IMR-90 (cell line): Measurements from ENCODE around the gene IP6K3. TPM values are rescaled to one million over a fixed set of nuclear protein-coding genes. Genes with fewer than 3 reads are reported as not detected.

Experiments
- microRNA-seq, 2 experiments: library from miRNA; stranded (forward) in 1 of 2; unstranded in 1 of 2; fragments of 10-50 nt in 1 of 2; fragments of <30 nt in 1 of 2; gene quantifications in 1 of 2; microRNA quantifications in 1 of 2; one replicate each; pipeline versions ENCODE3 to v1.1.0; 2013 to 2020; ENCODE audit not compliant: insufficient read depth in 1 of 2, insufficient read length in 1 of 2, unreplicated experiment in 1 of 2
- polyA plus RNA-seq, 3 experiments: library from polyadenylated mRNA; depleted of rRNA; stranded (reverse); fragments of >200 nt; gene quantifications; 2 replicates each; pipeline ENCODE4 v1.2.3, GENCODE V29; 2012; ENCODE audit warnings: low replicate concordance in 1 of 3
- small RNA-seq, 5 experiments: library from RNA; depleted of rRNA; stranded (forward); fragments of <200 nt; gene quantifications; one replicate each; pipeline ENCODE3, GENCODE V24; 2012
- total RNA-seq: library from RNA; depleted of rRNA; stranded (reverse); fragments of >200 nt; gene quantifications from 2 replicates; pipeline ENCODE4 v1.2.3, GENCODE V29; 2012; rRNA removed

Gene IP6K3
- total and polyA plus RNA-seq, 2 of the 4 experiments (the other 2 are of a cell fraction), result 0.18 to 0.51 TPM

Small RNA genes within 50 kb of the gene (microRNA-seq; reads per million reads assigned to microRNA genes)
- 0 to 0.37 reads per million in 2 experiments for gene MIR3934

Small RNA genes within 50 kb of the gene (small RNA-seq; reads per million reads assigned to genes)
- 0 reads per million in 5 experiments for gene MIR3934

Other genes starting within 250 kb of the IP6K3 start
- 12.0 and 12.5 TPM in 2 replicates for gene BAK1, start 166.6 kb downstream of the IP6K3 start, total RNA-seq
- gene BAK1, start 166.6 kb downstream of the IP6K3 start, polyA plus RNA-seq (2012; rRNA removed), result 18.2 and 19.0 TPM in 2 replicates
- gene ITPR3, start 125.6 kb downstream of the IP6K3 start, total RNA-seq, result 1.6 and 1.7 TPM in 2 replicates
- gene ITPR3, start 125.6 kb downstream of the IP6K3 start, polyA plus RNA-seq (2012; rRNA removed), result 3.7 and 4.1 TPM in 2 replicates
- gene UQCC2, start 35.2 kb downstream of the IP6K3 start, total RNA-seq, result 13.8 and 23.1 TPM in 2 replicates
- gene UQCC2, start 35.2 kb downstream of the IP6K3 start, polyA plus RNA-seq (2012; rRNA removed), result 34.5 and 44.5 TPM in 2 replicates
- 24.4 and 26.5 TPM in 2 replicates for gene LEMD2, start 42.2 kb upstream of the IP6K3 start, total RNA-seq
- gene LEMD2, start 42.2 kb upstream of the IP6K3 start, polyA plus RNA-seq (2012; rRNA removed), result 37.8 and 43.6 TPM in 2 replicates
- gene MLN, start 57.1 kb upstream of the IP6K3 start, total RNA-seq, result not detected in 2 replicates
- not detected in 2 replicates for gene MLN, start 57.1 kb upstream of the IP6K3 start, polyA plus RNA-seq (2012; rRNA removed)